Neuronal stem cell (in vitro differentiated cells): ENCODE measurements around the gene TMEM154.

Source experiments
- DNase-seq: peaks from one replicate; pipeline ENCODE4 v3.0.0-alpha.2; 2013; ENCODE audit warnings: low spot score
- H2AFZ ChIP-seq: one replicate; pipeline ENCODE4 v1.6.1; 2013; ENCODE audit warnings: mild to moderate bottlenecking, low read length, inconsistent platforms
- H2AK5ac ChIP-seq: 2 replicates; pipeline ENCODE4 v1.6.1; 2013; ENCODE audit warnings: low read depth, mild to moderate bottlenecking, inconsistent platforms, low read length, moderate library complexity, mixed read lengths
- H2BK120ac ChIP-seq: 2 replicates; pipeline ENCODE4 v1.6.1; 2013; ENCODE audit warnings: low read depth, mild to moderate bottlenecking, inconsistent platforms, low read length, moderate library complexity, mixed read lengths
- H2BK12ac ChIP-seq: one replicate; pipeline ENCODE4 v1.6.1; 2013; ENCODE audit warnings: low read length, inconsistent platforms
- H2BK15ac ChIP-seq: 2 replicates; pipeline ENCODE4 v1.6.1; 2013; ENCODE audit warnings: mild to moderate bottlenecking, low read length, inconsistent platforms, mixed read lengths
- H2BK5ac ChIP-seq: one replicate; pipeline ENCODE4 v1.6.1; 2013; ENCODE audit warnings: inconsistent platforms, mild to moderate bottlenecking, low read length, moderate library complexity
- H3K14ac ChIP-seq: one replicate; pipeline ENCODE4 v1.6.1; 2013; ENCODE audit warnings: low read length, inconsistent platforms
- H3K18ac ChIP-seq: 2 replicates; pipeline ENCODE4 v1.6.1; 2013; ENCODE audit warnings: low read length, inconsistent platforms
- H3K23ac ChIP-seq: 2 replicates; pipeline ENCODE4 v1.6.1; 2013; ENCODE audit warnings: low read depth, mild to moderate bottlenecking, mixed read lengths, low read length, inconsistent platforms; ENCODE audit not compliant: poor library complexity
- H3K27ac ChIP-seq: replicated peaks from 3 replicates; pipeline ENCODE4 v1.5.1; 2013; ENCODE audit warnings: low read length, inconsistent platforms
- H3K27me3 ChIP-seq, 3 experiments: 2 replicates each; pipeline ENCODE4 v1.6.1; 2013; ENCODE audit warnings: low read length in 3 of 3, mild to moderate bottlenecking in 2 of 3, inconsistent platforms in 1 of 3, low read depth in 1 of 3, mixed read lengths in 1 of 3, moderate library complexity in 1 of 3; ENCODE audit not compliant: control insufficient read depth in 3 of 3, insufficient read depth in 3 of 3
- H3K36me3 ChIP-seq, 2 donors: replicated peaks in 1 of 2; 2 replicates each; pipeline ENCODE4 v1.6.1; 2013; ENCODE audit warnings: low read length in 2 of 2; ENCODE audit not compliant: control insufficient read depth in 2 of 2, insufficient read depth in 2 of 2
- H3K4ac ChIP-seq: 2 replicates; pipeline ENCODE4 v1.6.1; 2013; ENCODE audit warnings: inconsistent platforms, mild to moderate bottlenecking, low read length, moderate library complexity
- H3K4me1 ChIP-seq, 2 donors: 1 replicate in 1 of 2; 2 replicates in 1 of 2; pipeline ENCODE4 v1.6.1; 2013; ENCODE audit warnings: low read length in 2 of 2, low read depth in 1 of 2; ENCODE audit not compliant: control insufficient read depth in 2 of 2, insufficient read depth in 1 of 2
- H3K4me2 ChIP-seq: one replicate; pipeline ENCODE4 v1.6.1; 2013; ENCODE audit warnings: mild to moderate bottlenecking, low read length, inconsistent platforms; ENCODE audit not compliant: insufficient read depth, poor library complexity, severe bottlenecking
- H3K4me3 ChIP-seq, 2 donors: 2 replicates each; pipeline ENCODE4 v1.5.1; 2013; ENCODE audit warnings: low read length in 2 of 2, mild to moderate bottlenecking in 2 of 2, inconsistent platforms in 1 of 2, moderate library complexity in 1 of 2
- H3K79me1 ChIP-seq: one replicate; pipeline ENCODE4 v1.6.1; 2013; ENCODE audit warnings: low read depth, mild to moderate bottlenecking, inconsistent platforms, low read length, moderate library complexity
- H3K9ac ChIP-seq: one replicate; pipeline ENCODE4 v1.6.1; 2013; ENCODE audit warnings: mild to moderate bottlenecking, low read depth, low read length, inconsistent platforms; ENCODE audit not compliant: poor library complexity
- H3K9me3 ChIP-seq, 2 donors: replicated peaks in 1 of 2; 2 replicates each; pipeline versions ENCODE3 to v1.6.1; 2013; ENCODE audit warnings: low read length in 2 of 2, mild to moderate bottlenecking in 2 of 2, inconsistent platforms in 1 of 2, low read depth in 1 of 2, mixed read lengths in 1 of 2, moderate library complexity in 1 of 2; ENCODE audit not compliant: control insufficient read depth in 2 of 2, insufficient read depth in 1 of 2
- H4K8ac ChIP-seq: one replicate; pipeline ENCODE4 v1.6.1; 2013; ENCODE audit warnings: low read depth, mild to moderate bottlenecking, inconsistent platforms, low read length, moderate library complexity
- H4K91ac ChIP-seq: one replicate; pipeline ENCODE4 v1.6.1; 2013; ENCODE audit warnings: low read length, low read depth, mild to moderate bottlenecking, inconsistent platforms; ENCODE audit not compliant: poor library complexity
- WGBS, 2 donors: extraction: QIAGEN DNeasy Blood & Tissue Kit; methylation state at CpG; one replicate each; pipeline ENCODE4 v1.1.7; 2013; ENCODE audit warnings: missing lambda C conversion rate in 2 of 2, mixed read lengths in 1 of 2; ENCODE audit not compliant: insufficient read length in 2 of 2, insufficient replicate concordance in 1 of 2; ENCODE audit errors: extremely low coverage in 2 of 2; 5-methylcytosine and 5-hydroxymethylcytosine counted together

TMEM154 gene

GRCh38 chr4:152613351-152613750 is 66.4 kb downstream of the TMEM154 start:
- Histone ChIP-seq H2BK15ac (no peak overlapping the region), H2BK5ac (no peak overlapping the region), H3K27ac (no peak overlapping the region), H3K4me1 (no peaks in the 10 kb centered on the region), H4K91ac (no peak overlapping the region), H2AK5ac (no peak overlapping the region), H3K9me3 (no peaks in the 10 kb centered on the region), H3K14ac (no peak overlapping the region), H3K4ac (no peak overlapping the region), H3K4me3 (no peak overlapping the region), H2AFZ (no peak overlapping the region), H3K27me3 (peaks cover 0 to 49% (median 0%) of the 10 kb centered on the region in 3 experiments), H3K23ac (no peak overlapping the region), H3K4me2 (no peak overlapping the region), H3K36me3 (no peaks in the 10 kb centered on the region), H3K9ac (no peak overlapping the region), H2BK12ac (no peak overlapping the region), H3K18ac (no peak overlapping the region), H4K8ac (no peak overlapping the region), H3K79me1 (no peaks in the 10 kb centered on the region), H2BK120ac (no peak overlapping the region)
- no peak for DNase-seq
- no CpG with 5 or more reads among the region's 3 CpGs for WGBS, 2 donors

- Histone ChIP-seq H3K36me3 (no peaks in the 10 kb centered on the region), H2BK120ac (no peak overlapping the region), H2BK5ac (no peak overlapping the region), H2AK5ac (no peak overlapping the region), H3K79me1 (no peaks in the 10 kb centered on the region), H3K23ac (no peak overlapping the region), H2AFZ (no peak overlapping the region), H3K9ac (no peak overlapping the region), H4K91ac (no peak overlapping the region), H3K4me1 (peaks cover 11 to 20% of the 10 kb centered on the region in 2 donors), H3K4me2 (no peak overlapping the region), H3K18ac (no peak overlapping the region), H3K27me3 (peaks cover 0 to 28% (median 0%) of the 10 kb centered on the region in 3 experiments), H3K4ac (no peak overlapping the region), H3K9me3 (no peaks in the 10 kb centered on the region), H3K4me3 (no peak overlapping the region), H3K27ac (no peak overlapping the region), H4K8ac (no peak overlapping the region), H3K14ac (no peak overlapping the region), H2BK15ac (no peak overlapping the region), H2BK12ac (no peak overlapping the region)
- no peak for DNase-seq
Observed at GRCh38 chr4:152610131-152610530, 69.7 kb downstream of the TMEM154 start.

- Histone ChIP-seq H2BK12ac (no peak overlapping the region), H3K4me3 (no peak overlapping the region), H3K23ac (no peak overlapping the region), H2AFZ (no peak overlapping the region), H3K4me2 (no peak overlapping the region), H2BK5ac (no peak overlapping the region), H3K27me3 (peaks cover 0 to 21% (median 0%) of the 10 kb centered on the region in 3 experiments), H2AK5ac (no peak overlapping the region), H4K8ac (no peak overlapping the region), H3K9me3 (peaks cover 0 to under 1% of the 10 kb centered on the region in 2 donors), H3K79me1 (no peaks in the 10 kb centered on the region), H3K4me1 (peaks cover 11 to 20% of the 10 kb centered on the region in 2 donors), H3K14ac (no peak overlapping the region), H2BK120ac (no peak overlapping the region), H3K4ac (no peak overlapping the region), H3K18ac (no peak overlapping the region), H2BK15ac (no peak overlapping the region), H3K9ac (no peak overlapping the region), H3K36me3 (no peaks in the 10 kb centered on the region), H3K27ac (no peak overlapping the region), H4K91ac (no peak overlapping the region)
- no peak for DNase-seq
- WGBS, 2 donors = no CpG with 5 or more reads among the region's 4 CpGs
Observed at GRCh38 chr4:152609481-152609880, 70.3 kb downstream of the TMEM154 start.

- H3K79me1 ChIP-seq = no peaks in the 10 kb centered on the region
- no peak overlapping the region for H4K8ac ChIP-seq
- H4K91ac ChIP-seq = no peak overlapping the region
- no peak for DNase-seq
- no peak overlapping the region for H2BK5ac ChIP-seq
- H3K14ac ChIP-seq = no peak overlapping the region
- H3K9ac ChIP-seq = no peak overlapping the region
- H3K4me3 ChIP-seq = no peak overlapping the region
- no peak overlapping the region for H3K18ac ChIP-seq
- no CpG with 5 or more reads among the region's 7 CpGs for WGBS, 2 donors
- H2BK120ac ChIP-seq = no peak overlapping the region
- peaks cover 0 to 8% (median 0%) of the 10 kb centered on the region in 3 experiments for H3K27me3 ChIP-seq
- H3K4me2 ChIP-seq = no peak overlapping the region
- no peak overlapping the region for H2BK12ac ChIP-seq
- H2BK15ac ChIP-seq = no peak overlapping the region
- peaks cover 0 to 3% of the 10 kb centered on the region in 2 donors for H3K9me3 ChIP-seq
- no peak overlapping the region for H3K4ac ChIP-seq
- H3K36me3 ChIP-seq = no peaks in the 10 kb centered on the region
- H2AFZ ChIP-seq = peak overlapping the region; percentile 57
- H3K23ac ChIP-seq = no peak overlapping the region
- peaks cover 11 to 20% of the 10 kb centered on the region in 2 donors for H3K4me1 ChIP-seq
- H2AK5ac ChIP-seq = no peak overlapping the region
- H3K27ac ChIP-seq = no peak overlapping the region
Observed at GRCh38 chr4:152607178-152607577, 72.6 kb downstream of the TMEM154 start.
